HG02798 (cell line): ENCODE measurements around the gene QKI.
"Not testable (repeated sequence)": the region's sequence is repeated elsewhere in the genome, so short reads cannot be mapped to it uniquely, and the experiment has no call there.

Experiments
- ATAC-seq: cut with Tn5 transposase; IDR thresholded peaks from one replicate; pipeline ENCODE4 v1.9.1; 2021; ENCODE audit warnings: mild to moderate bottlenecking; ENCODE audit not compliant: unreplicated experiment, poor library complexity

QKI gene

GRCh38 chr6:163565140-163565539, 150.6 kb downstream of the QKI start:
- ATAC-seq, result no peak

DNA sequence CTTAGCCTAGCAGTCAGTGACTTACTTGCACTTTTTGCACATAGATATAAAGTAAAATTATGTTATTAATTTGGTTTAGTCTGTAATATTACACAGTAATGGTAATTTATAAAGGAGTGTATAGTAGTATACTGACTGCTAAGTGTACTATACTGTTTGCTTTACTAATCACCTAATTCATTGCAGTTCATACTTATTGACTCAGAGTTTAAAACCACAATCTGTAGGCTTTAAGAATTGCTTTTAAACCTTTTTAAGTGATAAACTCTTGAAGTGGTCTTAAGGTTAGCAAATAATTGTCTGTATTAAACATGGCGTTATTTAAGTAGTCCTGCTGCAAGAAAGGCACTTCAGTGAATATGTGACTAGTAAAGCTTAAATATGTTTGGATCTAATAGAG, 151.5 kb downstream of the QKI start:
- ATAC-seq, result no peak

DNA sequence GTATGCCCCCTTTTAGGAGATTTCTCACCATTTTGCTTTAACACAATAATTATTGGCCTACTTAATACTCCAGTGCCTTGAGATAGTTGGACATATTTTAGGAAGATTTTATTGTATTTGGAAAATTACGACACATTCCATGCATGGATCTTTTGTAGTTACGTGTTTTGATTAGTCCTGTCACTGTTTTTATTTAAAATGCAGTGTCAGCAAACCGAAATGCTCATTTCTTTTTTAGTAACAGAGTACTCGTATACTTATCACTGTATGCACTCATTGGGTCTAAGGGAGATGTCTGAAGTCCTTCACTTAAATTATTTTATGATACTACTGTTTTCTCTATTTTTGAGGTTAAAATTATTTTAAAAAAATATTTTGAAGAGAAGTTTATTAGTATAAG, 153.8 kb downstream of the QKI start:
- ATAC-seq, result no peak

DNA sequence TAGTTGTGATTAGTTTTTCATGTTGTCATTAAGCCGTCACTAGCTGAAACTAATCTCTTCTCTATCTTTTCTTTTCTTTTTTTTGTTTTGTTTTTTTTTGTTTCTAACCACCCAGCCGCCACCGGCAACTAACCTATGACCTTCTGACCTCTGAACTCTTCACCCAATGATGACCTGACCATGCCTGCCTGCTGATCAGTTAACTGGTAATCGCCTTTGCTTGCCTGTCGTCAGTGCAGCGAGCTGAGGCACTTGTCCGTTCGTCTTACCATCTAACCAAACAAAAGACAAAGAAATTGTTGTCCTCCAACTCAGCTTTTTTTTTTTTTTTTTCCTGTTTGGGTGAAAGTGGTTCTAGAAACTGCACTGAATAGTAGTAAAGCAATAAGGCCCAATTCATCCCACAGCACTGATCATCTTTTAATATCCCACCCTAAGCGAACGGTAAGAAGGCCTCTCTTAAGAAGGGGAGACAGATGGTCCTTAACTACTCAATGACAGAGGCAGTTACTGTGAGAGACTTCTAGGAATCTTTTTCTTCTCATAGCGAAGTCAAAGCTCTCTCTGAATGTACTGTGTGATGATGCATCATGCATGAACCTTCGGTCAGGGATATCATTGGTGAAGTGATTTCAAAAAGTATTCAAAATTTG, 156.2 kb downstream of the QKI start:
- no peak for ATAC-seq

DNA sequence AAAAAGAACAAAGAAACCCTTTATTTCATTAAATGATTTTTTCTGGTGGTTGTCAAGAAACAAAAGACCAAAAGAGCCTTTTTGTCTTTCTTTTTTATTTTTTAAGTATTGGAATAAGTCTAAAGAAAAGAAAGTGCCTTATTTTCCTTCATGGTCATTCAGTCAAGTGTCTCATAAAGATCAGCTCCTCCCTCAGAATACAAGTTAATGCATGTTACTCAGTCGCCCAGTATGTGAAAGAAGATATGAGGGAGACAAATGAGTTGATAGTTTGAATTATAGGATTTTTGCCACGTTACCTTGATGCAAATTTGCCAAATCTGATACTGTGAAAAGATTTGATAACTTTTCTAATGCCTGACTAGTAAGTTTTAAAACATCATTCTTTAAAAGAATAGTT, 157.2 kb downstream of the QKI start:
- no peak for ATAC-seq

- ATAC-seq, result no peak
These were observed 158.1 kb downstream of the QKI start for GRCh38 chr6:163572612-163573011.

- ATAC-seq, result no peak
These were observed 159.1 kb downstream of the QKI start for GRCh38 chr6:163573503-163574179.

- no peak for ATAC-seq
These were observed 161.6 kb downstream of the QKI start for GRCh38 chr6:163576114-163576513.

DNA sequence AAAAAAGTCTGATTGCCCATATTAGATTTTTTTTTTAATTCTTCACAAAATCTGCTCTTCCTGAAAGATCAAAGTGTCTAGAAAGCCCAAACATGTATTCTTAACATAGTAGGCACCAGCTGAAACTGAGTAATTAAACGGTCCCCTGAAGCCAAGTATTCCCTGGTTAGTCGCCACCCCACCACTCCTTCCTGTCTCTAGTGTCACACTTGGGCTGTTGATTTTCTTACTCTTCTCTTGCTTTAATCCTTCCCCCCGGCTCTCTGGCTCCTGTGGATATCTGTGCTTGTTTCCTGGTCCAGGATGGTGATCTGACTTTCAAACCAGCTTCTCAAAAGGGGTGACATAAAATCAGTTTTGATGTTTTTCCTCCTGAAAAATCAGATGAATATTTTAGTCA, 162.9 kb downstream of the QKI start:
- no peak for ATAC-seq

DNA sequence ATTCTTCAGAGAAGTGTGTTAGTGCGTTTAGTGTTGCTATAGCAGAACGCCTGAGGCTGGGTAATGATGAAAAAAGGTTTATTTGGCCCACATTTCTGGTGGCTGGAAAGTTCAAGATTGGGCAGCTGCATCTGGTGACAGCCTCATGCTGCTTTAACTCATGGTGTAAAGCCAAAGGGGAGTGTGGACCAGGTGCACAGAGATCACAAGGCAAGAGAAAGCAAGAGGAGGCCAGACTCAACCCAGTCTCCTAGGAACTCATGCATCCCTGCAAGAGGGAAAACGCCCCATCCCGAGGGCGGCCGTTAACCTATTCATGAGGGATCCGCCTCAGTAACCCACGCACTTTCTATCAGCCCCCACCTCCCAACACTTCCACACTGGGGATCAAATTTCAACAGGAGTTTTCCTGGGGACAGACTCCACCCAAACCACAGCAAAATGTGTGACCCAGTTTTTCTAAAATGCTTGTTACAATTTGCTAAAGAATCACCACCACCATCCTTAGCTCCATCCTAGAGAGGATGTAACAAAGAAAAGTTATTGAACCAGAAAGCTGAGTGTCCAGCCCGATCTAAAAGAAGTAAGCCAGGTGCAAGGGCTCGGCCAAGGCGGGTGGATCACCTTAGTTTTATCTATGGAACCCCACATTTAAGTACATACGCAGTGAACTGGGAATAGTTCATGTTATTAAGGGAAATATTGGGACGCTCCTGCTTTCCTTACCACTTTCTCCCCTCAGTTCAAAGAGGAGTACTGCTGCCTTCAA, 164.8 kb downstream of the QKI start:
- ATAC-seq, result no peak

DNA sequence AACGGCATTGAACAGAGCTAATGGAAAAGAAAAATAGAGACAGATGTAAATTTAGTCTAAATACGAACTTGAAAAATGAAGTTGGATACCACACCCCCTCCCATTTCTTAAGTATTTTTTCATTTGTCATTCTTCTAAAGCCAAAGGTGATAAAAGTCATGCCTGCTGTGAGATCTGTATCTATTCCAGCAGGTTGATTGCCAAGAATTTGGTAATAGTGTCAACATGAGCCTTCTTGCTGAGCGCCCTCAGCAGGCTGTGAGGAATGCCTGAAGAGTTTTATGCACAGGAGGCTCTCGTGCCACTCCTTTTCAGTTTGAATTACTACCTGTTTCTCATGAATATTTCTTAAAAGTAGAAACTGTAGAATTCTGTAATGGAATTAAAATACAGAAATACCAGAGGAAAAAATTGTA, 165.4 kb downstream of the QKI start:
- no peak for ATAC-seq

DNA sequence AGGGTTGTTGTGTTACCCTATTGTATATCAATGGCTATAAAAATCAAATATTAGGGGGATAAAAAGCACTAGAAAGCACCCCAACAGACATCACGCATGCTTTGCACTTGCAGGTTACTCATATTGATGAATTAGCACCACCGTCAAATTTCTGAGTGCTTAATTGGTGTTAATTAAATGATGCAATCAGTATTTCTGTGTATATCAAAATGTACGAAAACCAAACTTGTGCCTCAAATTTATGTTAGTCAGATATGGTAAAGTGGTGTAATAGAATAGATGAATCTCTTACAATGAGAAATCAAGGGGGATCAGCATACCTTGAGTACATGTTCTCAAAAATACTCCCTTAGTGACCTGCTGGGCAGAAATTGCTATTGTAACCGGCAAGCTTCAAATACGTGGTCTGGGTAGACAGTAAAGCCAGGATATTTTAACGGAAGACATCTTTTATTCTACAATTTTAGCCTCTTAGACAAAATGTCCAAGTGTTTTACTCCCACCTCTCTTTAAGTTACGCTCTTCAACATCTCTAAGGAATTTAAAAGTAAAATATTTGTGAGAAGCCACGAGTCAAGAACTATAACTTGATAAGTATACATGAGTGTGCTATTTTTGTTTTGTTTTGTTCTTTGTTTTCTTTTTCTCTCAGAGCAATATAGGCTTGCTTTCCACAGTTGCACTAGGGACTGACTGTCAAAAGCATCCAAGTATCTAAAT, 166.0 kb downstream of the QKI start:
- no peak for ATAC-seq

DNA sequence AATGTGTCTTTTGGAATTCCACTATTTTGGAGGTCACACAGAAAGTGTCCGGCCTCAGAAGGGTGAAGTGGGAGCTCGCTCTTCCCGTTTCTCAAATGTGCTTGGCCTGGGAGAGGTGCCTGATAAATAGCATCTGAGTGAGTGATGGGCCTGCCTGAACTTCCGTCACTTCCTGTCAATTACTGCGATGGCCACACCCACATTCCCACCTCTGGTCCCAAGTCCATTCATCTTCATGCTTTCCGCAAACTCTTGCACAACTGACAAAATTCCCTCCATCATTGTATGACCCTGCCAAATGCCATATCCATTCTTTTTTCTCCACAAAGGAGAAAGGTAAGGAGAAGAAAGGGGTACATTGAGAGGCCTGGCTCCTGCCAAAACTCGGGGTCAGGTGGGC, 169.0 kb downstream of the QKI start:
- no peak for ATAC-seq

DNA sequence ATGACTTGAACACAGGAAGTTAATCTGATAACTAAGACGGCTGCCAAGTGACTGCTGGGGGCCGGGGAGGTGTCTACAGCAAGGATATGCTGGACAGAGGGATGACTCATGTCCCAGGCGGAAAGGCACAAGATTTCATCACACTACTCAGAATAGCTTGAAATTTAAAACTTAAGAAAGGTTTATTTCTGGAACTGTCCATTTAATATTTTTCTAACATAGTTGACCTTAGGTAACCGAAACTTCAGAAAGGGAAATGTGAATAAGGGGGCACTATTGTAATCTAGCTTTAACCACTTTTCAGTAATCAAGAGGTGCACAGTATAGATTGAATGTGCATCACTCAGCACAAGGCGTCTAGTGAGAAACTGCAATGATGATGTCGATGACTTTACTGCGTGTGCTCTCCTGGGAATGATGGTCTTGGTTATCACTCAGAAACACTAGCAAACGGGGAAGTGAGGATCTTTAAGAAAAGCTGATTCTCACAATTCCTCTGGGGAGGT, 171.5 kb downstream of the QKI start:
- no peak for ATAC-seq

DNA sequence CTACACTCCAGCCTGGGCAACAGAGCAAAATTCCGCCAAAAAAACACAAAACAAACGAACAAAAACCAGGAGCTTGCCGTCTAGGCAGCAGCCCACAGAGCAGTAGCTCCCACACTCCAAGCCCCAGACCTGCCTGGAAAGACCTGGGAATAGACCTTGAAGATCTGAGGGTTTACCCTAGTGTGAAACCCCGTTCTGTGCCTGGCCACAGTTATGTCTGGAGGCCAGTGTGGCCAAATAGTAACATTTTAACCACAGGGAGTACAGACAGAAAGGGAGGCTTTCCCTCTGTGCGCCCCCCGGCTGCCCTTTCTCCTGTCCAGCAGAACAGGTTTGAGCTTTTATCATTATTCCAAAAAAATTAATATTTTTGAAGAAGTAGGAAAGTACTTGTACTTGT, 172.4 kb downstream of the QKI start:
- no peak for ATAC-seq

DNA sequence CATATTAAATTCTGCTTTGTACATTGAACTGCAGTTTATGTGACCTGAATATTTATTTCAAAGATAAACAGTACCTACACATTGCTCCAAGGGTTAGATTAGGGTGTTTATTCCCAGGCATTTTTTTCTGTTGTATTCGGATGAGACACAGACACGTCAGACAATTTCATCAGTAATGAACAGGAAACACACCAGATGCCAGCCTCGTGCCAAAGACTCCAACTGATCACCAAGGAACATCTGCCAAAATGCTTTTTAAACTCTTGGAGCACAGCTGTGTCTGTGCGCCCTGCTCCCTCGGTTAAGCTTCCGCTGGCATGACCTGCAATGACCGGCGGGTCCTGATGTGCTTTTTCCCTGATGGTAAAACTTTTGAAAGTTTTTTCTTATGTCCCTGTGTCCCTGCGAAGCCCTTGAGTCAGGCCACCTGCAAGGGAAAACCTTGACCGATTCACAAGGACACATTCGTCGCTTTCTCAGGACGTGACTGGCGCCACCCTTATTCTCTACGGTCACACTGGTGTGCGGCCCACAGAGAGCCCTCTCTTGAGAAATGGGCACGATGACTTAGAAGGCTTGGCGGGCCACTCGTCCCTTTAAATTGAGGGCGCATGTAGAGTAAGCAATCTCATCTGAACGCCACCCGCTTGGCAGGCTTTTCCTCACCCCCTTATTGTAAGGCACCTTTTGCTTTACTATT, 173.9 kb downstream of the QKI start:
- no peak for ATAC-seq

DNA sequence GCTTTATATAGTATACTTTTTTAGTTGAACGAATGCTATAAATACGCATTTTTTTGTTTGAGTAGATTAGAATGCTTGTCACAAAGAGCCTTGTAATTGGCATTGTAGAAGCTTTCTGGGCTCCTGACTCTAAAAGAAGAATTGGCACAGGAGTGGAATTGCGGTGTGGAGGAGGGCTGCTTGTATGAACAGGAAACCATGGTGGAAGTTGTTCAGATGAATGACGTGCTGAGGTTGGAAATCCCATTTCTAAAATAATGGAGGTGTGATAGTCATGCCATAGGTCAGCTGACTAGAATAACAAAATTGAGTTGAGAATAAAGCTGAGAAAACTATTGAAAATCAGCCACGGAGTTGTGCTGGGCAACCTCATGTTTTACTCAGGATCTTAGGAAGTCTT, 174.9 kb downstream of the QKI start:
- no peak for ATAC-seq

GRCh38 chr6:163590132-163590531, 175.6 kb downstream of the QKI start:
- ATAC-seq, result not testable (repeated sequence)

- no peak for ATAC-seq
These were observed 178.4 kb downstream of the QKI start for GRCh38 chr6:163592872-163593271.

GRCh38 chr6:163596174-163596573, 181.7 kb downstream of the QKI start:
- no peak for ATAC-seq
